Vagina (tissue), 2 donors: Measurements from ENCODE around the gene CCNT1. TPM values are rescaled to one million over a fixed set of nuclear protein-coding genes. Genes with fewer than 3 reads are reported as not detected.
A peak's percentile ranks its signal among the peaks of the same experiment; 100 is the strongest.

Source experiments
- DNase-seq, 2 donors: peaks; one replicate each; pipeline ENCODE4 v3.0.0-alpha.2; 2017; ENCODE audit errors: extremely low spot score in 2 of 2
- H3K27ac ChIP-seq: fragments of 200-600 bp; sonication (generic); one replicate; pipeline ENCODE4 v1.5.1; 2019
- H3K27me3 ChIP-seq: fragments of 200-600 bp; sonication (generic); one replicate; pipeline ENCODE4 v1.5.1; 2019
- H3K36me3 ChIP-seq, 2 donors: fragments of 200-600 bp; sonication (generic); one replicate each; pipeline ENCODE4 v1.5.1; 2017 to 2019
- H3K4me1 ChIP-seq: fragments of 200-600 bp; sonication (generic); one replicate; pipeline ENCODE4 v1.5.1; 2019
- H3K4me3 ChIP-seq, 2 donors: fragments of 200-600 bp; sonication (generic); 1 replicate in 1 of 2; 2 replicates in 1 of 2; pipeline ENCODE4 v1.5.1; 2016 to 2019
- H3K9me3 ChIP-seq: fragments of 200-600 bp; sonication (generic); one replicate; pipeline ENCODE4 v1.5.1; 2019
- CTCF ChIP-seq, 3 experiments: fragments of 450-650 bp in 2 of 3; fragments of 200-600 bp in 1 of 3; sonication (generic) in 1 of 3; IDR thresholded peaks; one replicate each; pipeline ENCODE4 v1.5.1; 2017 to 2019; ENCODE audit warnings: antibody characterized with exemption in 3 of 3, mild to moderate bottlenecking in 2 of 3, moderate library complexity in 2 of 3
- POLR2A ChIP-seq, 2 donors: fragments of 450-650 bp; IDR thresholded peaks; one replicate each; pipeline ENCODE4 v1.6.1; 2017; ENCODE audit warnings: antibody characterized with exemption in 2 of 2, mild to moderate bottlenecking in 2 of 2, moderate library complexity in 2 of 2
- POLR2AphosphoS5 ChIP-seq, 2 donors: sonication (generic); formaldehyde crosslinking; IDR thresholded peaks; one replicate each; pipeline ENCODE4 v1.9.0; 2017; ENCODE audit warnings: antibody characterized with exemption in 2 of 2, mild to moderate bottlenecking in 2 of 2, low read depth in 1 of 2; ENCODE audit not compliant: insufficient read depth in 1 of 2
- intact Hi-C: fragments of 100-400 bp; cut with DNase I; formaldehyde crosslinking; loops from one replicate; pipeline ENCODE4 v1.15.1; 2023
- total RNA-seq: library from RNA; depleted of rRNA; stranded (reverse); fragments of >200 nt; gene quantifications from one replicate; pipeline ENCODE4 v1.2.3, GENCODE V29; 2016

Gene CCNT1
- total RNA-seq, 1 donor from 2014 or later: 58.4 TPM

GRCh38 chr12:48681399-48681709 is 35.2 kb downstream of the CCNT1 start:
- Histone ChIP-seq H3K4me1 (peaks cover 55% of the 10 kb centered on the region), H3K27me3 (no peaks in the 10 kb centered on the region), H3K9me3 (no peaks in the 10 kb centered on the region), H3K4me3 (peak overlapping the region; percentile 80 to 97), H3K27ac (peak overlapping the region; percentile 85), H3K36me3 (peaks cover 0 to 22% of the 10 kb centered on the region in 2 donors)
- TF ChIP-seq POLR2A (IDR thresholded peaks at IDR 0.05) (no peak), CTCF (IDR thresholded peaks at IDR 0.05) (no peak), POLR2AphosphoS5 (IDR thresholded peaks at IDR 0.05; ENCODE audit: insufficient read depth in 1 of 2, low read depth in 1 of 2) (no peak)
- peak in 1 of 2 donors; percentile 86 for DNase-seq
- intact Hi-C loops: no loop called here

- Histone ChIP-seq H3K27me3 (no peaks in the 10 kb centered on the region), H3K36me3 (peaks cover 0 to 27% of the 10 kb centered on the region in 2 donors), H3K9me3 (no peaks in the 10 kb centered on the region), H3K4me3 (peak overlapping the region; percentile 80 to 97), H3K4me1 (peaks cover 60% of the 10 kb centered on the region), H3K27ac (no peak overlapping the region)
- no peak for TF ChIP-seq CTCF (IDR thresholded peaks at IDR 0.05)
- no peak for TF ChIP-seq POLR2A (IDR thresholded peaks at IDR 0.05)
- TF ChIP-seq POLR2AphosphoS5 (IDR thresholded peaks at IDR 0.05; ENCODE audit: insufficient read depth in 1 of 2, low read depth in 1 of 2): no peak
- DNase-seq: no peak
- intact Hi-C loops: no loop called here
Observed at GRCh38 chr12:48680861-48681260, 35.6 kb downstream of the CCNT1 start.

- Histone ChIP-seq H3K4me3 (no peak overlapping the region), H3K4me1 (peaks cover 70% of the 10 kb centered on the region), H3K27me3 (no peaks in the 10 kb centered on the region), H3K9me3 (no peaks in the 10 kb centered on the region), H3K27ac (no peak overlapping the region), H3K36me3 (peaks cover 0 to 29% of the 10 kb centered on the region in 2 donors)
- intact Hi-C loops: no loop called here
- DNase-seq: no peak
- TF ChIP-seq POLR2A (IDR thresholded peaks at IDR 0.05): no peak
- TF ChIP-seq POLR2AphosphoS5 (IDR thresholded peaks at IDR 0.05; ENCODE audit: insufficient read depth in 1 of 2, low read depth in 1 of 2): no peak
- no peak for TF ChIP-seq CTCF (IDR thresholded peaks at IDR 0.05)
Observed at GRCh38 chr12:48678551-48679185, 37.8 kb downstream of the CCNT1 start.

- Histone ChIP-seq H3K27ac (no peak overlapping the region), H3K27me3 (no peaks in the 10 kb centered on the region), H3K36me3 (peaks cover 0 to 75% of the 10 kb centered on the region in 2 donors), H3K4me1 (peaks cover 15% of the 10 kb centered on the region), H3K9me3 (no peaks in the 10 kb centered on the region), H3K4me3 (no peak overlapping the region)
- no peak for DNase-seq
- TF ChIP-seq POLR2A (IDR thresholded peaks at IDR 0.05) (no peak), CTCF (IDR thresholded peaks at IDR 0.05) (no peak), POLR2AphosphoS5 (IDR thresholded peaks at IDR 0.05; ENCODE audit: insufficient read depth in 1 of 2, low read depth in 1 of 2) (no peak)
- intact Hi-C loops: no loop called here
Observed at GRCh38 chr12:48671231-48671856, 45.2 kb downstream of the CCNT1 start.

- TF ChIP-seq CTCF (IDR thresholded peaks at IDR 0.05) (no peak), POLR2A (IDR thresholded peaks at IDR 0.05) (no peak), POLR2AphosphoS5 (IDR thresholded peaks at IDR 0.05; ENCODE audit: insufficient read depth in 1 of 2, low read depth in 1 of 2) (no peak)
- intact Hi-C loops: no loop called here
- peaks cover 0 to 87% of the 10 kb centered on the region in 2 donors for H3K36me3 ChIP-seq
- no peak overlapping the region for H3K27ac ChIP-seq
- H3K27me3 ChIP-seq: no peaks in the 10 kb centered on the region
- H3K4me3 ChIP-seq: no peak overlapping the region
- DNase-seq: no peak
- no peaks in the 10 kb centered on the region for H3K4me1 ChIP-seq
- H3K9me3 ChIP-seq: no peaks in the 10 kb centered on the region
Observed at GRCh38 chr12:48668996-48669395, 47.5 kb downstream of the CCNT1 start.
